HG02610 (cell line): ENCODE measurements around the gene CDKL5.
A peak's percentile ranks its signal among the peaks of the same experiment; 100 is the strongest.

ENCODE experiments used
- ATAC-seq: cut with Tn5 transposase; IDR thresholded peaks from one replicate; pipeline ENCODE4 v1.9.1; 2021; ENCODE audit warnings: mild to moderate bottlenecking, moderate library complexity; ENCODE audit not compliant: unreplicated experiment

Gene CDKL5

DNA sequence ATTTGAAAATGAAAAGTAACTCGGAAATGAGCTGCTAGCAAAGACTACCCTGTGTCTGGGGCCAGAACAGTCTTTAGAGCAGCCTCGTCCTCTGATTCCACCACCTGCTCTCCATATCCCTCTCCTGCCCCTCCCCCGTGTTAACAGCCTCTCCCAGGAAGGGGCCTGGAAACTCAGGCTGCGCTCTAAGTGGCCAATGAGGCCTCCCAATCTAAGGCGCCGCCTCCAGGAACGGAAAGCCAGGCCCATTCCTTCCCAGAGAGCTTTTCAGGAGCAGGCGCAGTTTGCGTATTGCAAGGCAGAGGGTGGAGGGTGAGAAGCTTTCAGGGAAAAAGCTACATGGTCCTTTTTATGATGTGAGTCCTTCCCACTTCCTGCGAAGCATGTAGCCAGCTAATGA is 215.3 kb downstream of the CDKL5 start:
- no peak for ATAC-seq

DNA sequence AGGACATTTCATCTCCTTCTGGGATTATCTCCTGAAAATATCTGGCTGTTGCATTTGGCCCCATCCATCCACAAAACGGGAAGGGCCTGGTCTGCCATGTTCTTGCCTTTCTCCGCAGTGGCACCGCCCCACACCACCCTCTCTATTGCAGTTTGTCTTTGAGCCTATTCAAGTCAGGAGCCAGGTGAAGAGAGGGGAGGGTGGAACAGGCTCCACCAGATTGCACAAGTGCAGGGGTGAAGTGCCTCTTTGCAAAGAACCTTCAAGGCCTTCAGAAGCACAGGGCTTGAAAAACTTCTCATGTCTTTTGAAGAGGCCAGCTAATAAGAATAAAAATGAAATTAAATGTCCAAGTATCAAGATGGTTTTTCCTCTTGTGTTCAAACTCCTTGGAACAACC is 217.8 kb downstream of the CDKL5 start:
- no peak for ATAC-seq

DNA sequence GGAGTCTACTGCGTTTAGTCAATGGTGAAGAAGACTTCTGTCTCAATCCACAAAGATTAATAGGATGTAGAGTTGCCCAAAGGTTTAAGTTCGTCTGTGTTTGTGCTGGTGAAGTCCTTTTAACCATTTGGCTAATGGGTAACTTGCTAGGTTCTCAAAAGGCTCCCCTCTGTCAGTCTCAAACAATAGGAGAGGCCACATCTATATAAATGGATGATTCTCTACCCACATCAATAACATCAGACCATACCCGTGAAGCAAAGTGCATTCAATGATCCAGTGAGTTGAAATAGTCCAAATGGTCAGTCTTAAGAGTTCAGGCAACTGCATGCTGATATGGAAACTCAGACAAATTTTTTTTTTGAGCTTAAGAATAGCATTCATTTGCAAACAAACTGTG is 218.4 kb downstream of the CDKL5 start:
- no peak for ATAC-seq

GRCh38 chrX:18647621-18648020 is 222.2 kb downstream of the CDKL5 start:
- ATAC-seq: no peak

- ATAC-seq: no peak
Observed at GRCh38 chrX:18649498-18649951, 224.1 kb downstream of the CDKL5 start.

DNA sequence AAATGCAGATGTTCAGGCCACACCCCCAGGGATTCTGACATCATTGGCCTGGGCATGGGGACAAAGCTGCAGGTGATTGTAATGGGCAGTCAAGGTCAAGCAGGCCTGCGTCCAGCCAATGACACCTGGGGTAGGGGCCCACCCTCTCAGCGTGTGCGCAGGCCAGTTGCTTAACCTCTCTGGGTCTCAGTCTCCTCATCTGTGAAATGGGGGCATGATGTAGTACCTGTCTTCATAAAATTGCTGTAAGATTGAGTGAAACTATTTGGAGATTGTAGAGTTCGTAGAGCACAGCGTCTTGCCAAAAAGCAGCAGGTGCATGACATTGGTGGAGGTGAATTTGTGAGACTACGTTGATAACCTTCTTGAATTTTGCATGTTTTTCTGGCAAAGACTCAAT is 225.3 kb downstream of the CDKL5 start:
- ATAC-seq: no peak

- no peak for ATAC-seq
Observed at GRCh38 chrX:18652636-18653035, 227.2 kb downstream of the CDKL5 start.

DNA sequence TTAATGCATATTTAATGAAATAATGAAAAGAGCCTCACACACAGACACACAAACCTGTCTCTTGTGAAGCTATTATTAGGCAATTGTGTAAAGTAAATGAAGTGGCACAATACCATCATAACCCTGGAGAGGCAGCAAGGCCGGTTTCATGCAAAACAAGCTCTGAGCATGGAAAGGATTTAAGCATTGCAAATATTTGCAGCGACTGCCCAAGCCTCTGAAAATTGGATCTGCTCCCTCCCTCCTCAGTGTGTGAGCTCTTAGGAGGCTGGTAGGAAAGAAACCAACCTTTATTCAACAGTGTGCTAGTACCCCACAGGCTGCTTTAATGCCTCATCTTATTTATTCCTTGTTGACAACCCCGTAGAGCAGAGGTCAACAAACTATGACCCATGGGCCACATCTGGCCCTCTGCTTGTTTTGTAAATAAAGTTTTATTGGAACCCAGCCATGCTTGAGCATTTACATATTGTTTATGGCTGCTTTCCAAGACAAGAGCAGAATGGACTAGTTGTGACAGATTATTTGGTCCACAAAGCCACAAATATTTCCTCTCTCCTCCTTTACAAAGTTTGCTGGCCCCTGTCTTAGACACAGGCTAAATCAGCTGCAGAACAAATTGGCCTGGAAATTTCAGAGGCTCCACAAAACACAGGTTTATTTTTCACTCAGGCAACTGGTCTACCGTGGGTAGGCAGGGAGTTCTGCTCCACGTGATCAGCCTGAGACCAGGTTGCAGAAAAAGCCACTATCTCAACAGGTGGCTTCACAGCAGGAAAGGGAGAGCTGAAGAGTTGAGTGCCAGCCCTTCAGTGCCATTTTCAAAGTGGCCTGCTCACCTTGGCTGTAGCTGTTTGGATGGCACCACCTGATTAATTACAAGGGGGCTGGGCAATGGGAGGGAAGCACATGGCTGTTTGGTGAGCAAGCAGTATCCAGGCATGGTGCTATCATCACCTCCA is 229.7 kb downstream of the CDKL5 start:
- ATAC-seq: no peak

- no peak for ATAC-seq
Observed at GRCh38 chrX:18661273-18661672, 235.9 kb downstream of the CDKL5 start.

DNA sequence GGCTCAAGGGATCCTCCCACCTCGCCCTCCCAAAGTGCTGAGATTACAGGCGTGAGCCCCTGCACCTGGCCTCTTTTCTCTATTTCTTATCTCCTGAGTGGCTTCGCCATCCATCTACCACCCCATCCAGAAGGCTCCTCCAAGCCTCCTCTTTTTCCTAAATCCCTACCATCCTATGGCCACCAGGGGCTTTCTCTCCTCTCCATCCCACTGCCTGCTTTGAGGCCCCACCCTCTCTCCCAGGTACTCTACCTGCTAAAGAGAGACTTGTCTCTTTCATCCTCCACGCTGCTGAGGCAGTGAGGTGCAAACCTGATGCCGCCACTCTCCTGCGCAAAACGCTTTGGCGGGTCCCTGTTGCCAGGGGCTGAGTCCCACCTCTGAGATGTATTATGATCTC is 239.5 kb downstream of the CDKL5 start:
- no peak for ATAC-seq

DNA sequence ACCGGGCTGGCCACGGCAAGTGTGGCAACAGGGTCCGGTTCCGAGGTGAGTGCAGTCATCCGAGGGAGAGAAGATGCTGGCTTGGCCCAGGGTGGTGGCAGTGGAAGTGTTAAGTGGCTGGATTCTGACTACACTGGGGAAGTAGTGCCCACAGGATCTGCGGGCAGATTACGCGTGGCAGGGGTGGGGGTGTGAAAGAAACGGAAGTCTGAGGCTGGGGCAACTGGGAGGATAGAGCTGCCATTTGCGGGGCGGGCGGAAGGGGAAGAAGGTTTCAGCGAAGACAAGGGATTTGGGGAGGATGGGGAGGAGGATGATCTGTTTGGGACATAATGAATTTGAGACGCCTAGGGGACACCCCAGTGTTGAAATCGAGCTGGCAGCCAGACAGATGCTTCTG is 241.2 kb downstream of the CDKL5 start:
- no peak for ATAC-seq

- ATAC-seq: no peak
Observed at GRCh38 chrX:18668071-18668835, 242.8 kb downstream of the CDKL5 start.

- ATAC-seq: no peak
Observed at GRCh38 chrX:18672008-18672407, 246.6 kb downstream of the CDKL5 start, which contains the start of gene RS1. Gene RS1, minus strand, starts transcription at chrX:18672108. Its CDS starts 40 bp downstream, at chrX:18672068.

DNA sequence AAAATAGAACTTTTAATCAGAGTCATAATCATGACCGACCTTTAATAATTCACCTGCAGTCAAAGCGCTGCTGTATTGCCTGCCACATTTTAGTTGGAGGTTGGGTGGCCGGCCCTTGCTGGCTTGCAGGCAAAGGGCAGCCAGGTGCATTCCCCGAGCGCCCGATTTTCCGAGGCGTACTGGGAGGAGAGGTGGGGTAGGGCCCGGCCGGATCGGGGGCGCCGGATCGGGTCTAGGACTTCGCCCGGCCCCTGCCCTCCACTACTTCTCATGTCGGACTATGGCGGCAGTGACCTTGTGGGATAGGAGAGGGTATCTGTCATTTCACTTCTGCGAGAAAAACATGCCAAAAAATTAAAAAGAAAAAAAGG is 249.0 kb downstream of the CDKL5 start:
- peak; percentile 38 for ATAC-seq

DNA sequence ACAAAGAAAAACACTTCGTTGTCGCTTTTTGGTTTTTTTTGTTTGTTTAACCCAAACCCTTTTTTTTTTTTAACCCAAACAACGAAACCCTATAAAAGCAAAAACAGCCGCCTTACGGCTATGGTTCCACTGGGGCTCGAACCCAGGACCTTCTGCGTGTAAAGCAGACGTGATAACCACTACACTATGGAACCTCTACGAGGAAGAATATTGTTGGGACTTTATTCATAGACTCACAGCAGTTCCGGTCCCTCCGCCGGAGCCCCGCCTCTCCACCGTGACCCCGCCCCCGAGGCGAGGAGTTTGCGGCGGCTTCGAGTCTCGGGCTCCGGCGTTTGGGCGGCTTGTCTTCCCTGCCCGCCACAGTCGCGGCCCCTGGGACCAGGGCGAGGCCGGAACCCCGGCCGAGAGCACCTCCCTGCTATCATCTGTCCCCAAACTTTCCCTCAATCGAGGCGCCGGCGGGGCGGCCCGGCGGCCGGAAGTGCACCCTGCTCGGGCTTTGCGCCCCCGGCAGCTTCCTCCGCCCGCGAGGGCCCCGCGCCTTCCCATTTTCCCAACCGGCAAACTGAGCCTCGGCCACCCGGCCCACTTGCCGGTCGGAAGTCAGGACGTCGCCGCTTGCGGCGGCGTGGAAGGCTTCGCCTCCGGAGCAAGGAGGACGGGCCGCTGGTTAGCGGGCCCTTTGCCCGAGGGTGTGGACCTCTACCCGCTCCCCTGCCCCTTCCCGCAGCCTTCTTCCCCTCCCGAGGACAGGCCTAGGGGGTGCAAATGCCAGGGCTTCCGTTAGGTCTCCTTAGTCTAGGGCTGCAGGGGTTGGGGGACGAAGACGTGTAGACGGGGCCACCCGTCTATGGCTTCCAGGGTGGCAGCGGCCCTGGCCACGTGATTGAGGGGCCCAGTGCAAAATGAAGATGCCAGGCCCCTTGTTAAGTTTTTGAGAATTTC is 249.7 kb downstream of the CDKL5 start:
- peak; percentile 82 for ATAC-seq

GRCh38 chrX:18676050-18676449 is 250.6 kb downstream of the CDKL5 start:
- ATAC-seq: no peak

DNA sequence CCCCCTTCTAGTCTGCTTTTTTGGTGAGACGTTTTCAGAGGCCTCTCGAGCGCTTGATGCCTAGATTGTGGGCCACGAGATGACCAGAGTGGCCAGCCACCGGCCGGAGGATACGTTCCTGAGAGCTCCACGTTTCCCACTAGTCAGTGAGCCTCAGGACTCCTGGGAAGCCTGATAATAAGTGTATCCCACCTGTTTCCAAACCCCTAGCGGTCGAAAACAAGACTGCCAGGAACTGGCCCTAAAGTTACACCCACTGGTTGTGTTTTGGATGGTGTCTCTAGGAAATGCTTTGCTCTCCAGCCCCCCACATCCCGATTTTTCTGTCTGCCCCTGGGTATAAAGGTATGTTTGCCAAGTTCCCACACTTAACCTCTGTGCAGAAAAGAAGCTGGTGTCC is 251.1 kb downstream of the CDKL5 start:
- ATAC-seq: no peak

DNA sequence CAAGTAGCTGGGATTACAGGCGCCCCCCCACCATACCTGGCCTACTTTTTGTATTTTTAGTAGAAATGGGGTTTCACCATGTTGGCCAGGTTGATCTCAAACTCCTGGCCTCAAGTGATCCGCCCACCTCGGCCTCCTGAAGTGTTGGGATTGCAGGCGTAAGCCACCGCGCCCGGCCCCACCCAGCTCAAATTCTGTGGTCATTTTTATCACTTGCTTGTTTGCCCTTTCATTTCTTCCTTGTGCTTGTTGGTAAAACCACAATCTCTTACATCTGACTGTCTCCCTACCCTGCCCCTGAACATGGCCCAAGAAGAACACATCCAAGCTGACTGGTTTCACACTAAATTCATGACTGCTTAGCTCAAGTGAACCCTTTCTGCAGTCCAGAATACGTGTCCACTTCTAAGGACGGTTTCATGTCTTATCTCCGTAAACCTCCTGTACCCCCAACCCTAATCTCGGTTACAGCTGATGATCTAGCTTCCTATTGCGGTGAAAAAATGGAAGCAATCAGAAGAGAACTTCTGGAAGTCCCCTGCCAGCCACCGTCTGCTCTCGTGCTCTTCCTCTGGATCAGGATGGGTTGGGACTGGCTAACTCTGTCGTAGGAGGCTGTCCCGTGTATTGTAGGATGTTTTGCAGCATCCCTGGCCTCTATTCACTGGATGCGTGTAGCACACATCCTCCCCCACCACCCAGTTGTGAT is 251.9 kb downstream of the CDKL5 start:
- no peak for ATAC-seq

DNA sequence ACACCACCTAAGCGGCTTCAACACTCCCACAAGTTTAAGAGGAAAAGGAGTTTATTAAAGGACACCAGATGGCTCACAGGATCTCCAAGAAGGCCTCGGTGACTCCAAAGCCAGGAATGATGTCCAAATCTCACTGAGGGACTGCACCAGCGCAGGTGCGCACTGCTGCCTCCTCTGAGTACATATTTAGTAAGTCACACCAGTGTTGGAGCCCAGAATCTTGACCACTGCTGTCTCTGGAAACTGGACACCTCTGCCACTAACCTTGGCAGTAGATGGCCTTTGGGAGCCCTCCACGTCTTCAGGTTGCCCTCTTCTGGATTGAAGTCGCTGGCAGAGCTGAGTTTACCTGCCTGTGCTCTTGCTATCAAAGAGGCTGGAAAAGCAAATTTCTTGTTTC is 256.6 kb downstream of the CDKL5 start:
- ATAC-seq: no peak

DNA sequence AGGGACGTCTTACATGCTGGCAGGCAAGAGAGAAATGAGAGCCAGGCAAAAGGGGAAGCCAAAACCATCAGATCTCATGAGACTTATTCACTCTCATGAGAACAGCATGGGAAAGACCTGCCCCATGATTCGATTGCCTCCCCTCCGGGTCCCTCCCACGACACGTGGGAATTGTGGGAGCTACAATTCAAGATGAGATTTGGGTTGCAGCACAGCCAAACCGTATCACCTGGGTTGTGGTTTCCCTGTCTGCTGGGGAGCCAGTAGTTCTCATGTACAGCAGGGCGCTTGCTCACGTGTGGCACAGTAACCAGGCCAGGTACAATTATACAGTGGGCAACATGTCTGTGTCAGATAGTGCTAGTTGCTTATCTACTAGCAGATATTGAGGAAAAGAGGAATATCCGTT is 257.6 kb downstream of the CDKL5 start:
- no peak for ATAC-seq
